ENCODE results near the gene ARHGAP35.

Gene ARHGAP35

DNA sequence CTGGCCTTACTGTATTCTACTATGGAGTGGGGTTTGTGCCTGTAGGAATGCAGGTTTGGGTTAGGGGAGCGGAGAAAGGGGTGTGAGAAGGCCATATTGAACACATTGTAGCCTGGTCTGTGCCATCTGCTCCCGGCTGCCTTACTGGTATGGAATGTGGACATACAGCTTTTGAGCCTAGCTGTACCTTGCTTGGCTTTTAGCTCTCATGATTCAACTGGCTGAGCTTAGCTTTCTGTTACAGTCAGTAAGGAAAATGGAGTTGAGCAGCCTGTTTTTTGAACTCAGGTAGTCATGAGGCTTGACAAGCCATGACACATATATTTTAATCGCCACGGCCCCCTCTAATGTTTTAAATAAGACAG lies 41.6 kb downstream of the ARHGAP35 start:
- DNase-seq (ENCODE audit: low read depth, low spot score), result no peak

DNA sequence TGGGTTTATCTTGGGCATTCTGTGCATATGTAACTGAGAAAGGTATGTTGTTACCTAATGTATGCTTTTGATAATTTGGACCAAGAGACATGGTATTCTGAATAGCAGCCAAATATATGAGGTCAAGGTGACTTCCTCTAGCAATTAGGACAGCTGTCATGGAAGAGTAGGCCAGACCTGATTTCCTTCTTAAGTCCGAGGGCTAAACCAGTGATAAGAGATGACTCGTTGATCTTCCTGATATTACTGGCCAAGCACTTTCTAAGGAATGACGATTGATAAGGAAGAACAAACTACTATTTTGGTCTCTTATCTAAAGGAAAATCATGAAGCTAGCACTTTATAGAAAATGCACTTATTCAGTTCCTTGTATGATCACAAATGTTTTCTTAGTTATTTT lies 42.7 kb downstream of the ARHGAP35 start:
- no peak for DNase-seq (ENCODE audit: low read depth, low spot score)

DNA sequence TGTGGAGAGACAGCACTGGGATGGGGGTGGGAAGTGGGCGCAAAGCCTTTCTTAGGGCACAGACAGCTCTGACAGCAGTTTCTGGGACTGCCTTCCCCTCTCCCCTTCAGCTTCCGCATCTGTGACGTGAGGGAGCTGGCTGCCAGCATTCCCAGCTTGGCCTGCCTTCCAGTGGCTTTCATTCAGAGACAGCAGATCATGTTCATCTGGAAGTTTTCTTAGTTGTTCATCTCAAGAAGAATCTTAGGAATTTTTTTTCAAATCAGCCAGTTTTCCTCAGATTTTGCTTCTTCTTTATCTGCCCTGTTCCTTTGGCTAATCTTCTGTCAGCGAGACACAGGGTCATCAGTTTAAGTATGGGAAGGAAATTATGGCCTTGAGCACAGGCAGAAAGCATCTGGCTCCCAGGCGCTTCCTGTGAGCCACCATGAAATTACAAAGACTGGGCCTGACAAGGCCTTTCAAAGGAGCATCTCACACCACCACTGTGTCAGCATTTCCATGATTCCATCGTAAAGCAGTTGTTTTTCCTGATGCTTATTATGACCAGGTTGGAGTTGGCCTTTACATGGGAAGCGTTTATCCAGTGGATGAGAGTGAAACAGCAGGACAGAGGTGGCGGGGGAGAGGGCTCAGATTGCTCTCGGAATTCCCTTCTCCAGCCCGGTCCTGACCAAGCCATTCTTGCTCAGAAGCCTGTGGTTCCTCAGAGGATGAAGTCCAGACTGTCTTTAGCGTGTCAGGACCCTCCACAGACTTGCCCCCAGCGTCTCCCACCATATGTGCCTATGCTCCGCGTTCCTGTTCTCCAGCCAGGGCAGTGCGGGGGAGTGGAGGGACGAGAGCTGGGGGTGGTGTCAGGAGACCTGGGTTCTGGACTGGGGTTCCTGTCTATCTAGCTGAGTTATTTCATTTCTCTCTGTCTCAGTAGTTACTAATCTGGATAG lies 43.6 kb downstream of the ARHGAP35 start:
- DNase-seq (ENCODE audit: low read depth, low spot score), result no peak

DNA sequence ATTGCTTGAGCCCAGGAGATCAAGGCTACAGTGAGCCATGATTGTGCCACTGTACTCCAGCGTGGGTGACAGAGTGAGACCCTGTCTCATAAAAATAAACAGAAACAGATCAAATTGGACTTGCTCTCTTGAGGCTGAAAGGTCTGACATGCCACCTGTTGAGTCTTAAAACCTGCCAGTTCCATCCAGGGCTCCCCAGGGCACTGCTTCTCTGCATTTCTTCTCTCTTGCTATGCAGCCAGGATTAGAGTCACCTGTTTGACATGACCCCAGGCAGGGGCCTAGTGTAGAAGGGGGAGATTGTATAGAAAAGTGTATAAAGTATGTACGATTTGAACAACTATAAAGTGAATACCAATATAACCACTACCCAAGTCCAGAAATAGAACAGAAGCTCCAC lies 45.4 kb downstream of the ARHGAP35 start:
- DNase-seq (ENCODE audit: low read depth, low spot score), result no peak

DNA sequence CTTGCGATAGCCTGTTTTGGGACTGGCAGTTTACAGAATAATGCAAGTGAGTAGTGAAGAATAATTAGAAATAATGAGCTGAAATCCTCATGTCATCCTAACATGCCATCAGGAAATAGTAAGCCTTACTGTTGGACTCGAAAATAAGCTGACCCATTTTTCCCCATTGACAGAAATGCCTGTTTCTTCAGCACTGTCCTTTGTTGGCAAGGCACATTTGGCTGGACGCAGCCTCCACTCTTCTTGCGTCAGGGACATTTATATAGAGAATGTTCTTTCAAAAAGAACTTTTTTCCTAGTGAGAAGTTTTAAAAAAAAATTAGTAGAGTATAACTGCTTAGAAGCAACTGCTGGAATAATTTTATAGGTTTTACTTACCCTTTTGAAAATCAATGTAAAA lies 47.1 kb downstream of the ARHGAP35 start:
- no peak for DNase-seq (ENCODE audit: low read depth, low spot score)

DNA sequence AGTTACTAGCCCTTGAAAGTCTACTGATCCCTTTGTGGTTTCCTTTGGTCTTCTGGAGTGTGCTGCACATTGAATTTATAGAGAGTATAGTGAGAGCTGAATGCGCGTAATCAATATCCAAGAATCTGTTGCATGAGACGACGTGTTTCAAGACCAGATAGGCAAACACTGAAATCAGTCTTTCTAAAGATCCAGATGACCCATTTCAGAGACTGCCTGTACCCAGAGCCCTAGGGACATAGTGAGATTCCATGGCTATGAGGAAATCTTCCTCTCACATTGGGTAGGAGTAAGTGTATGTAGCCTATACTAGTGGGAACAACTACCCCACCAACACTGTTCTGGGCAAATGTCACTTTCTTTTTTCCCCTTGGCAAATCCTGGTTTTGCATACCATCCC lies 48.6 kb downstream of the ARHGAP35 start:
- DNase-seq (ENCODE audit: low read depth, low spot score), result no peak

Measured in brain pericyte (primary cell).